Spleen (tissue), 11 donors: Measurements from ENCODE around the gene VAV2. TPM values are rescaled to one million over a fixed set of nuclear protein-coding genes. Genes with fewer than 3 reads are reported as not detected.
A peak's percentile ranks its signal among the peaks of the same experiment; 100 is the strongest.

ENCODE experiments used
- DNase-seq: peaks from one replicate; pipeline ENCODE4 v3.0.0-alpha.2; 2020
- H3K27ac ChIP-seq, 8 donors: fragments of 200-600 bp; sonication (generic) in 7 of 8; 1 replicate in 4 of 8; 2 replicates in 4 of 8; pipeline versions ENCODE4 v1.5.0 to v1.8.0; 2016 to 2021; ENCODE audit warnings: inconsistent platforms in 4 of 8, mild to moderate bottlenecking in 4 of 8, moderate library complexity in 1 of 8
- H3K27me3 ChIP-seq, 7 donors: fragments of 200-600 bp; sonication (generic) in 6 of 7; replicated peaks in 1 of 7; 1 replicate in 4 of 7; 2 replicates in 3 of 7; pipeline versions ENCODE4 v1.5.0 to v1.8.0; 2016 to 2021; ENCODE audit warnings: inconsistent platforms in 3 of 7, mild to moderate bottlenecking in 1 of 7
- H3K36me3 ChIP-seq, 6 donors: fragments of 200-600 bp; sonication (generic) in 5 of 6; 1 replicate in 4 of 6; 2 replicates in 2 of 6; pipeline versions ENCODE4 v1.5.0 to v1.8.0; 2016 to 2021; ENCODE audit warnings: inconsistent platforms in 2 of 6
- H3K4me1 ChIP-seq, 6 donors: fragments of 200-600 bp; sonication (generic) in 5 of 6; 1 replicate in 3 of 6; 2 replicates in 3 of 6; pipeline versions ENCODE4 v1.5.0 to v1.8.0; 2016 to 2021; ENCODE audit warnings: inconsistent platforms in 3 of 6
- H3K4me3 ChIP-seq, 8 donors: fragments of 200-600 bp; sonication (generic) in 7 of 8; 1 replicate in 4 of 8; 2 replicates in 4 of 8; pipeline versions ENCODE4 v1.5.0 to v1.8.0; 2016 to 2021; ENCODE audit warnings: inconsistent platforms in 4 of 8, mild to moderate bottlenecking in 4 of 8, moderate library complexity in 2 of 8
- H3K9me3 ChIP-seq, 8 donors: fragments of 200-600 bp; sonication (generic) in 7 of 8; 1 replicate in 4 of 8; 2 replicates in 4 of 8; pipeline versions ENCODE4 v1.5.0 to v1.8.0; 2016 to 2021; ENCODE audit warnings: inconsistent platforms in 4 of 8
- CTCF ChIP-seq, 11 experiments: fragments of 200-600 bp in 7 of 11; fragments of 450-650 bp in 4 of 11; sonication (generic) in 4 of 11; IDR thresholded peaks in 8 of 11; conservative IDR thresholded peaks in 3 of 11; 1 replicate in 7 of 11; 2 replicates in 4 of 11; pipeline versions ENCODE4 v1.4.0 to v1.8.0; 2016 to 2021; ENCODE audit warnings: antibody characterized with exemption in 11 of 11, inconsistent platforms in 4 of 11, mild to moderate bottlenecking in 1 of 11
- POLR2A ChIP-seq, 3 donors: fragments of 450-650 bp; IDR thresholded peaks; one replicate each; pipeline ENCODE4 v1.5.1; 2017; ENCODE audit warnings: antibody characterized with exemption in 3 of 3, mild to moderate bottlenecking in 1 of 3
- POLR2AphosphoS5 ChIP-seq, 3 donors: sonication (generic); formaldehyde crosslinking; IDR thresholded peaks; one replicate each; pipeline ENCODE4 v1.5.1; 2017; ENCODE audit warnings: antibody characterized with exemption in 3 of 3
- WGBS, 5 donors: extraction: QIAGEN DNeasy Blood & Tissue Kit in 3 of 5; methylation state at CpG; one replicate each; pipeline versions ENCODE4 v1.1.5 to v1.1.7; 2013 to 2018; 5-methylcytosine and 5-hydroxymethylcytosine counted together
- intact Hi-C: fragments of 100-400 bp; cut with DNase I; formaldehyde crosslinking; loops from one replicate; pipeline ENCODE4 v1.15.0; 2023; ENCODE audit warnings: low total_unique reads
- polyA plus RNA-seq, 3 donors: library from polyadenylated mRNA; stranded (reverse); fragments of 200-250 nt; gene quantifications; one replicate each; pipeline ENCODE4 v1.2.1, GENCODE V29; 2013
- total RNA-seq, 7 donors: library from RNA; depleted of rRNA in 3 of 7; stranded (reverse); fragments of >200 nt in 3 of 7; fragmentation: NEBNext Ultra II Directional in 4 of 7; extraction: Animal tissue kit (Norgen Biotek cat#: 25700) in 4 of 7; gene quantifications; one replicate each; pipeline versions ENCODE4 v1.1.0 to v1.2.1, GENCODE V29; 2016 to 2021
- donor health status: healthy with polysubstance abuse.
- donor health status: DM: no; HTN: no; CAD: no; lungs with moderate emphysema.
- donor health status: DM: no; HTN: no; CAD: no.
- donor health status: Bipolar disorder and iron deficiency.
- donor health status: healthy.
- donor health status: DM: no; HTN: no; CAD: no.
- donor health status: DM: yes; HTN: yes; CAD: no.

VAV2 gene
- total and polyA plus RNA-seq, 10 donors: 14.2 to 39.2 (median 23.3) TPM

DNA sequence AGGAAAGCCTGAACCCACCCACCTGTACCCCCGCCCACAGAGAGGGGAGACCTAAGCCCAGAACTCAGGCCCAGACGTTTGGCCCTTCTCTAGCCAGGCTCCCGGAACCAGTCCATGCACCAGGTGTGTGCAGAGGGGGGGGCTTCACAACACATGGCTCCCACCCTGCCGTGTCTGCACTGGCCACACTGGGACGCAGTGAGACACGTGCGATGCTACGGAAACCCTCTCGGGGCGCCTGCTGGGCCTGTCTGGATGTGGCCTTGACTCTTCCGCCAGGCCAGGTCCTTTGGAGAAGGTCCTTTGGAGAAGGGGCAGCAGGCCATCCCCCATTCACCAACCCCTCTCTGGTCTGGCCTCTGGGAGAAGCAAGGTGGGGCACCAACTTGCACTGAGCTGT, 195.6 kb downstream of the VAV2 start:
- no peak for DNase-seq
- H3K27ac ChIP-seq: no peak overlapping the region
- peaks cover 0 to 69% (median 1%) of the 10 kb centered on the region in 6 donors for H3K36me3 ChIP-seq
- H3K4me3 ChIP-seq: no peak overlapping the region
- TF ChIP-seq POLR2A (IDR thresholded peaks at IDR 0.05): no peak
- no peak for TF ChIP-seq CTCF (IDR thresholded peaks at IDR 0.05 in 8 of 11, conservative IDR thresholded peaks at IDR 0.05 in 3 of 11)
- TF ChIP-seq POLR2AphosphoS5 (IDR thresholded peaks at IDR 0.05): peak in 1 of 3 donors; percentile 27
- H3K9me3 ChIP-seq: no peaks in the 10 kb centered on the region
- peaks cover 0 to 41% (median 0%) of the 10 kb centered on the region in 7 donors for H3K27me3 ChIP-seq
- WGBS, 5 donors: 92 to 98% (median 95%) methylated on average over 8 to 11 of the region's 11 CpGs
- H3K4me1 ChIP-seq: peaks cover 8 to 36% (median 20%) of the 10 kb centered on the region in 6 donors
- intact Hi-C loops: no loop called here

GRCh38 chr9:133795049-133795448, 197.1 kb downstream of the VAV2 start:
- intact Hi-C loops: no loop called here
- no peaks in the 10 kb centered on the region for H3K9me3 ChIP-seq
- H3K4me3 ChIP-seq: no peak overlapping the region
- no peak for TF ChIP-seq POLR2A (IDR thresholded peaks at IDR 0.05)
- no peak for TF ChIP-seq CTCF (IDR thresholded peaks at IDR 0.05 in 8 of 11, conservative IDR thresholded peaks at IDR 0.05 in 3 of 11)
- TF ChIP-seq POLR2AphosphoS5 (IDR thresholded peaks at IDR 0.05): no peak
- H3K4me1 ChIP-seq: peaks cover 8 to 41% (median 26%) of the 10 kb centered on the region in 6 donors
- H3K27ac ChIP-seq: no peak overlapping the region
- no peak for DNase-seq
- peaks cover 0 to 53% (median 0%) of the 10 kb centered on the region in 7 donors for H3K27me3 ChIP-seq
- WGBS, 5 donors: 76 to 92% (median 81%) methylated on average over 8 of the region's 8 CpGs
- peaks cover 0 to 73% (median 4%) of the 10 kb centered on the region in 6 donors for H3K36me3 ChIP-seq

- Histone ChIP-seq H3K4me3 (no peak overlapping the region), H3K9me3 (no peaks in the 10 kb centered on the region), H3K27ac (no peak overlapping the region), H3K27me3 (peaks cover 0 to 53% (median 0%) of the 10 kb centered on the region in 7 donors), H3K4me1 (peaks cover 8 to 50% (median 34%) of the 10 kb centered on the region in 6 donors), H3K36me3 (peaks cover 0 to 75% (median 4%) of the 10 kb centered on the region in 6 donors)
- no peak for DNase-seq
- TF ChIP-seq CTCF (IDR thresholded peaks at IDR 0.05 in 8 of 11, conservative IDR thresholded peaks at IDR 0.05 in 3 of 11): no peak
- TF ChIP-seq POLR2AphosphoS5 (IDR thresholded peaks at IDR 0.05): no peak
- no peak for TF ChIP-seq POLR2A (IDR thresholded peaks at IDR 0.05)
- intact Hi-C loops: loop anchor here (5.0 kb wide), 1 partner anchor 198 kb away; the partner anchor contains the start of gene VAV2
- WGBS, 5 donors: 80 to 88% (median 81%) methylated on average over 14 to 27 of the region's 27 CpGs
These were observed 197.9 kb downstream of the VAV2 start for GRCh38 chr9:133794016-133794760.

- TF ChIP-seq POLR2A (IDR thresholded peaks at IDR 0.05): no peak
- no peak for TF ChIP-seq POLR2AphosphoS5 (IDR thresholded peaks at IDR 0.05)
- no peak for TF ChIP-seq CTCF (IDR thresholded peaks at IDR 0.05 in 8 of 11, conservative IDR thresholded peaks at IDR 0.05 in 3 of 11)
- intact Hi-C loops: loop anchor here (5.0 kb wide), 1 partner anchor 199 kb away; the partner anchor contains the start of gene VAV2
- DNase-seq: no peak
- peaks cover 0 to 54% (median 0%) of the 10 kb centered on the region in 7 donors for H3K27me3 ChIP-seq
- H3K36me3 ChIP-seq: peaks cover 0 to 73% (median 3%) of the 10 kb centered on the region in 6 donors
- peaks cover 12 to 57% (median 42%) of the 10 kb centered on the region in 6 donors for H3K4me1 ChIP-seq
- peak overlapping the region in 3 of 8 donors; percentile 5 to 55 (median 18) for H3K4me3 ChIP-seq
- 42 to 60% (median 59%) methylated on average over 13 of the region's 13 CpGs for WGBS, 5 donors
- H3K9me3 ChIP-seq: no peaks in the 10 kb centered on the region
- peak overlapping the region in 1 of 8 donors; percentile 51 for H3K27ac ChIP-seq
These were observed 198.7 kb downstream of the VAV2 start for GRCh38 chr9:133793471-133793870.
